GM18526 (cell line): ENCODE measurements around the gene ISOC2.

Experiments
- POLR2A ChIP-seq: IDR thresholded peaks from 3 replicates; pipeline ENCODE4 v1.6.1; 2011; ENCODE audit not compliant: insufficient read length; ENCODE audit errors: extremely low read depth

Gene ISOC2

GRCh38 chr19:55483706-55484592 lies 22.5 kb upstream of the ISOC2 start:
- no peak for TF ChIP-seq POLR2A

- TF ChIP-seq POLR2A = no peak
These were observed 21.7 kb upstream of the ISOC2 start for GRCh38 chr19:55482967-55483705.

GRCh38 chr19:55482156-55482961 lies 20.9 kb upstream of the ISOC2 start:
- TF ChIP-seq POLR2A = no peak

GRCh38 chr19:55481794-55482155 lies 20.3 kb upstream of the ISOC2 start:
- TF ChIP-seq POLR2A = no peak

GRCh38 chr19:55481148-55481793 lies 19.8 kb upstream of the ISOC2 start:
- TF ChIP-seq POLR2A = no peak

- no peak for TF ChIP-seq POLR2A
These were observed 18.2 kb upstream of the ISOC2 start for GRCh38 chr19:55479451-55480230.

GRCh38 chr19:55479045-55479444 lies 17.6 kb upstream of the ISOC2 start:
- no peak for TF ChIP-seq POLR2A

- TF ChIP-seq POLR2A = no peak
These were observed 16.9 kb upstream of the ISOC2 start for GRCh38 chr19:55478364-55478763.

GRCh38 chr19:55477905-55478304 lies 16.5 kb upstream of the ISOC2 start:
- TF ChIP-seq POLR2A = no peak

- peak; percentile 45 for TF ChIP-seq POLR2A
These were observed 14.8 kb upstream of the ISOC2 start, which contains the start of gene ZNF628 for GRCh38 chr19:55476100-55476775. Gene ZNF628 (plus strand): TSS chr19:55476617. CDS start chr19:55479911, 3,294 bp downstream.

GRCh38 chr19:55474269-55475265 lies 13.1 kb upstream of the ISOC2 start:
- TF ChIP-seq POLR2A = no peak

- TF ChIP-seq POLR2A = no peak
These were observed 12.0 kb upstream of the ISOC2 start for GRCh38 chr19:55473225-55474012.
